ENCODE measurements around the gene OLFML1.

OLFML1 gene

DNA sequence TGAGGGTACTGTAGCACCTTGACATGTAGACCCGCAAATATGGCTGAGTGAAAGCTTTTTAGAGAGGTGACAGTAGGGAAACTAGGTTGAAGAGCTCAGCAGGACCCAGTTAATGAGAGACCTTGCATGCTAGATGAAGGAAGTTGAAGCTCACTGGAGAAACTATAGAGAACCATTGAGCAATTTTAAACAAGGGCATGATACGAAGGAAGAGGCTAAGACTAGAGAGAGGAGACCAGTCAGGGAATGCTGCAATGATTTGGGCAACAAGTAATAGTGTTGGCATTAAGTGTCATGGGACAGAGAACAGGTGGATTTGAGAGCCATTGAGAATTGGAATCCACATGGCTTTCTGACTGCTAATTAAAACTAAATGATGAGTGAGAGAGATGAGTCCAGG, 4.1 kb downstream of the OLFML1 start:
- Histone ChIP-seq H3K27ac (ENCODE audit: extremely low read depth, low read depth, low read length) (no peak overlapping the region), H3K4me3 (ENCODE audit: low read depth, low read length) (no peak overlapping the region), H3K36me3 (ENCODE audit: control insufficient read depth in 2 of 2, insufficient read depth in 1 of 2, low read length in 2 of 2) (no peaks in the 10 kb centered on the region), H3K4me1 (ENCODE audit: control insufficient read depth, insufficient read depth, low read length) (no peaks in the 10 kb centered on the region), H3K9me3 (ENCODE audit: control insufficient read depth, insufficient read depth, low read depth, low read length) (no peaks in the 10 kb centered on the region)
- TF ChIP-seq GLI4 (tag by site-specific recombination; IDR thresholded peaks at IDR 0.05): no peak
- TF ChIP-seq ZNF10 (tag by site-specific recombination; IDR thresholded peaks at IDR 0.05): no peak
- no peak for TF ChIP-seq ZNF311 (tag by site-specific recombination; IDR thresholded peaks at IDR 0.05; ENCODE audit: borderline replicate concordance)
- no peak for TF ChIP-seq ZNF433 (tag by site-specific recombination; IDR thresholded peaks at IDR 0.05; ENCODE audit: low read depth)
- no peak for TF ChIP-seq ZNF211 (tag by site-specific recombination; IDR thresholded peaks at IDR 0.05; ENCODE audit: low read depth)
- no peak for TF ChIP-seq ZNF114 (tag by site-specific recombination; IDR thresholded peaks at IDR 0.05)
- TF ChIP-seq, protein P1, sequence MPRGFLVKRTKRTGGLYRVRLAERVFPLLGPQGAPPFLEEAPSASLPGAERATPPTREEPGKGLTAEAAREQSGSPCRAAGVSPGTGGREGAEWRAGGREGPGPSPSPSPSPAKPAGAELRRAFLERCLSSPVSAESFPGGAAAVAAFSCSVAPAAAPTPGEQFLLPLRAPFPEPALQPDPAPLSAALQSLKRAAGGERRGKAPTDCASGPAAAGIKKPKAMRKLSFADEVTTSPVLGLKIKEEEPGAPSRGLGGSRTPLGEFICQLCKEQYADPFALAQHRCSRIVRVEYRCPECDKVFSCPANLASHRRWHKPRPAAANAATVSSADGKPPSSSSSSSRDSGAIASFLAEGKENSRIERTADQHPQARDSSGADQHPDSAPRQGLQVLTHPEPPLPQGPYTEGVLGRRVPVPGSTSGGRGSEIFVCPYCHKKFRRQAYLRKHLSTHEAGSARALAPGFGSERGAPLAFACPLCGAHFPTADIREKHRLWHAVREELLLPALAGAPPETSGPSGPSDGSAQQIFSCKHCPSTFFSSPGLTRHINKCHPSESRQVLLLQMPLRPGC (tag by site-specific recombination; IDR thresholded peaks at IDR 0.05): no peak
- no peak for TF ChIP-seq ZNF623 (tag by site-specific recombination; IDR thresholded peaks at IDR 0.05)
- TF ChIP-seq ZNF660 (tag by site-specific recombination; IDR thresholded peaks at IDR 0.05): no peak
- no peak for TF ChIP-seq ZBTB48 (tag by site-specific recombination; IDR thresholded peaks at IDR 0.05)
- TF ChIP-seq, protein P2, sequence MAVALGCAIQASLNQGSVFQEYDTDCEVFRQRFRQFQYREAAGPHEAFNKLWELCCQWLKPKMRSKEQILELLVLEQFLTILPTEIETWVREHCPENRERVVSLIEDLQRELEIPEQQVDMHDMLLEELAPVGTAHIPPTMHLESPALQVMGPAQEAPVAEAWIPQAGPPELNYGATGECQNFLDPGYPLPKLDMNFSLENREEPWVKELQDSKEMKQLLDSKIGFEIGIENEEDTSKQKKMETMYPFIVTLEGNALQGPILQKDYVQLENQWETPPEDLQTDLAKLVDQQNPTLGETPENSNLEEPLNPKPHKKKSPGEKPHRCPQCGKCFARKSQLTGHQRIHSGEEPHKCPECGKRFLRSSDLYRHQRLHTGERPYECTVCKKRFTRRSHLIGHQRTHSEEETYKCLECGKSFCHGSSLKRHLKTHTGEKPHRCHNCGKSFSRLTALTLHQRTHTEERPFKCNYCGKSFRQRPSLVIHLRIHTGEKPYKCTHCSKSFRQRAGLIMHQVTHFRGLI (tag by site-specific recombination; IDR thresholded peaks at IDR 0.05): no peak
- no peak for TF ChIP-seq PRDM6 (tag by site-specific recombination; IDR thresholded peaks at IDR 0.05)
- TF ChIP-seq, protein P3, sequence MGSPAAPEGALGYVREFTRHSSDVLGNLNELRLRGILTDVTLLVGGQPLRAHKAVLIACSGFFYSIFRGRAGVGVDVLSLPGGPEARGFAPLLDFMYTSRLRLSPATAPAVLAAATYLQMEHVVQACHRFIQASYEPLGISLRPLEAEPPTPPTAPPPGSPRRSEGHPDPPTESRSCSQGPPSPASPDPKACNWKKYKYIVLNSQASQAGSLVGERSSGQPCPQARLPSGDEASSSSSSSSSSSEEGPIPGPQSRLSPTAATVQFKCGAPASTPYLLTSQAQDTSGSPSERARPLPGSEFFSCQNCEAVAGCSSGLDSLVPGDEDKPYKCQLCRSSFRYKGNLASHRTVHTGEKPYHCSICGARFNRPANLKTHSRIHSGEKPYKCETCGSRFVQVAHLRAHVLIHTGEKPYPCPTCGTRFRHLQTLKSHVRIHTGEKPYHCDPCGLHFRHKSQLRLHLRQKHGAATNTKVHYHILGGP (tag by site-specific recombination; IDR thresholded peaks at IDR 0.05): no peak
- no peak for TF ChIP-seq ZNF501 (tag by site-specific recombination; IDR thresholded peaks at IDR 0.05)
- TF ChIP-seq, protein P4, sequence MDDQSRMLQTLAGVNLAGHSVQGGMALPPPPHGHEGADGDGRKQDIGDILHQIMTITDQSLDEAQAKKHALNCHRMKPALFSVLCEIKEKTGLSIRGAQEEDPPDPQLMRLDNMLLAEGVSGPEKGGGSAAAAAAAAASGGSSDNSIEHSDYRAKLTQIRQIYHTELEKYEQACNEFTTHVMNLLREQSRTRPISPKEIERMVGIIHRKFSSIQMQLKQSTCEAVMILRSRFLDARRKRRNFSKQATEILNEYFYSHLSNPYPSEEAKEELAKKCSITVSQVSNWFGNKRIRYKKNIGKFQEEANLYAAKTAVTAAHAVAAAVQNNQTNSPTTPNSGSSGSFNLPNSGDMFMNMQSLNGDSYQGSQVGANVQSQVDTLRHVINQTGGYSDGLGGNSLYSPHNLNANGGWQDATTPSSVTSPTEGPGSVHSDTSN (CRISPR knock-in tag; IDR thresholded peaks at IDR 0.05): no peak
- no peak for TF ChIP-seq IKZF3 (tag by site-specific recombination; IDR thresholded peaks at IDR 0.05)
- POLR2A ChIA-PET: no interaction called here
- CTCF ChIA-PET: no interaction called here

- POLR2A ChIA-PET: no interaction called here
- Histone ChIP-seq H3K36me3 (ENCODE audit: control insufficient read depth in 2 of 2, insufficient read depth in 1 of 2, low read length in 2 of 2) (no peaks in the 10 kb centered on the region), H3K4me1 (ENCODE audit: control insufficient read depth, insufficient read depth, low read length) (no peaks in the 10 kb centered on the region), H3K9me3 (ENCODE audit: control insufficient read depth, insufficient read depth, low read depth, low read length) (no peaks in the 10 kb centered on the region), H3K27ac (ENCODE audit: extremely low read depth, low read depth, low read length) (no peak overlapping the region), H3K4me3 (ENCODE audit: low read depth, low read length) (no peak overlapping the region)
- CTCF ChIA-PET: no interaction called here
- TF ChIP-seq GLIS2 (tag by site-specific recombination; IDR thresholded peaks at IDR 0.05) (no peak), ZNF777 (tag by site-specific recombination; IDR thresholded peaks at IDR 0.05; ENCODE audit: borderline replicate concordance) (no peak), AEBP2 (tag by site-specific recombination; IDR thresholded peaks at IDR 0.05; ENCODE audit: borderline replicate concordance) (no peak), KLF8 (tag by site-specific recombination; IDR thresholded peaks at IDR 0.05) (no peak), ZFHX2 (tag by site-specific recombination; conservative IDR thresholded peaks at IDR 0.05) (no peak), ZSCAN23 (tag by site-specific recombination; IDR thresholded peaks at IDR 0.05) (no peak), ZNF138 (tag by site-specific recombination; IDR thresholded peaks at IDR 0.05; ENCODE audit: borderline replicate concordance) (no peak), ZNF202 (tag by site-specific recombination; IDR thresholded peaks at IDR 0.05; ENCODE audit: borderline replicate concordance) (no peak)
- TF ChIP-seq, protein P5, sequence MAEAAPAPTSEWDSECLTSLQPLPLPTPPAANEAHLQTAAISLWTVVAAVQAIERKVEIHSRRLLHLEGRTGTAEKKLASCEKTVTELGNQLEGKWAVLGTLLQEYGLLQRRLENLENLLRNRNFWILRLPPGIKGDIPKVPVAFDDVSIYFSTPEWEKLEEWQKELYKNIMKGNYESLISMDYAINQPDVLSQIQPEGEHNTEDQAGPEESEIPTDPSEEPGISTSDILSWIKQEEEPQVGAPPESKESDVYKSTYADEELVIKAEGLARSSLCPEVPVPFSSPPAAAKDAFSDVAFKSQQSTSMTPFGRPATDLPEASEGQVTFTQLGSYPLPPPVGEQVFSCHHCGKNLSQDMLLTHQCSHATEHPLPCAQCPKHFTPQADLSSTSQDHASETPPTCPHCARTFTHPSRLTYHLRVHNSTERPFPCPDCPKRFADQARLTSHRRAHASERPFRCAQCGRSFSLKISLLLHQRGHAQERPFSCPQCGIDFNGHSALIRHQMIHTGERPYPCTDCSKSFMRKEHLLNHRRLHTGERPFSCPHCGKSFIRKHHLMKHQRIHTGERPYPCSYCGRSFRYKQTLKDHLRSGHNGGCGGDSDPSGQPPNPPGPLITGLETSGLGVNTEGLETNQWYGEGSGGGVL (tag by site-specific recombination; IDR thresholded peaks at IDR 0.05): no peak
These were observed 4.7 kb downstream of the OLFML1 start for GRCh38 chr11:7490054-7490453.

Data from HEK293 (cell line).